ENCODE data around the gene PAK6. TPM values are rescaled to one million over a fixed set of nuclear protein-coding genes. Genes with fewer than 3 reads are reported as not detected.

Gene PAK6
- total RNA-seq, 5 donors from 2014 or later (not counting 1 experiment from before 2014, with no cell fraction given): 0.28 to 2.1 (median 1.4) TPM; not detected in 2

DNA sequence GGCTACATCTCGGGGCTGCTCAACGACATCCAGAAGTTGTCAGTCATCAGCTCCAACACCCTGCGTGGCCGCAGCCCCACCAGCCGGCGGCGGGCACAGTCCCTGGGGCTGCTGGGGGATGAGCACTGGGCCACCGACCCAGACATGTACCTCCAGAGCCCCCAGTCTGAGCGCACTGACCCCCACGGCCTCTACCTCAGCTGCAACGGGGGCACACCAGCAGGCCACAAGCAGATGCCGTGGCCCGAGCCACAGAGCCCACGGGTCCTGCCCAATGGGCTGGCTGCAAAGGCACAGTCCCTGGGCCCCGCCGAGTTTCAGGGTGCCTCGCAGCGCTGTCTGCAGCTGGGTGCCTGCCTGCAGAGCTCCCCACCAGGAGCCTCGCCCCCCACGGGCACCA lies 27.0 kb downstream of the PAK6 start:
- H3K36me3 ChIP-seq (ENCODE audit: control insufficient read depth in 2 of 2, extremely low read depth in 1 of 2, insufficient read depth in 1 of 2, low read length in 1 of 2): no peaks in the 10 kb centered on the region
- CTCF ChIA-PET: no interaction called here
- POLR2A ChIA-PET: no interaction called here
- no peaks in the 10 kb centered on the region for H3K9me3 ChIP-seq
- H3K27me3 Mint-ChIP-seq: peaks cover 0 to 3% of the 10 kb centered on the region in 2 donors
- DNase-seq (no peak), ATAC-seq (replicated peaks in 1 of 4) (no peak)
- no peak overlapping the region for H3K27ac Mint-ChIP-seq
- no peak overlapping the region for H3K4me3 ChIP-seq (ENCODE audit: control insufficient read depth in 1 of 2, extremely low read depth in 1 of 2, low read length in 1 of 2)
- no peak overlapping the region for H3K4me3 Mint-ChIP-seq
- no peak overlapping the region for H3K27ac ChIP-seq (ENCODE audit: low read length)
- peaks cover 0 to 12% of the 10 kb centered on the region in 2 experiments for H3K27me3 ChIP-seq (replicated peaks in 1 of 2; ENCODE audit: control insufficient read depth in 2 of 2, extremely low read depth in 1 of 2, insufficient read depth in 2 of 2, low read length in 1 of 2)
- no peaks in the 10 kb centered on the region for H3K4me1 Mint-ChIP-seq
- H3K9me3 Mint-ChIP-seq: no peaks in the 10 kb centered on the region
- no peaks in the 10 kb centered on the region for H3K36me3 Mint-ChIP-seq
- H3K4me1 ChIP-seq (ENCODE audit: control insufficient read depth in 1 of 2, extremely low read depth in 1 of 2, insufficient read depth in 2 of 2, low read length in 2 of 2): no peaks in the 10 kb centered on the region
- WGBS (ENCODE audit: insufficient coverage): 86% methylated on average over 20 of the region's 20 CpGs

DNA sequence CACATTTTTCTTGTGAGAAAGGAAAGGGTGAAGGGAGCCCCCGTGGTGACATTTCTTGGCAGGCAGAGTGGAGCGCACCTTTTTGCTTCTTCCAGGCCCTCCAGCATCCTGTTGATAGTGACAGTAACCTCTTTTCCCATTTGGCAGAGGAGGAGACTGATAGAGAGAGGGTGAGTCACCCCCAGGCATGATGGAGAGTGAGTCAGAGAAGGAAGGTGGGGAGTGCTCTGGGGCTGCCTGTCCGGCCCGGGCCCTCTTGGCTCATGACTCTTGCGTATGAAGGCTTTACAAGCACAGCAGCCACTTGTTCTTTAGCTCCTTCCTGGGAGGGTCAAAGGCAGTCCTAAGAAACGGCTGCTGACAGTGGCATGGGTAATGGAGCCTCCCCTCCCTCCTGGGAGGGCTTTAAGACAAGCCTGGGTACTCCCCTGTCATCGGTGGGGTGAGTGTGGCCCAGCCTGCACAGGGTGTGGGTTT lies 28.0 kb downstream of the PAK6 start:
- DNase-seq: no peak
- no peak for ATAC-seq (replicated peaks in 1 of 4)
- Histone ChIP-seq H3K4me1 (ENCODE audit: control insufficient read depth in 1 of 2, extremely low read depth in 1 of 2, insufficient read depth in 2 of 2, low read length in 2 of 2) (no peaks in the 10 kb centered on the region), H3K27me3 (replicated peaks in 1 of 2; ENCODE audit: control insufficient read depth in 2 of 2, extremely low read depth in 1 of 2, insufficient read depth in 2 of 2, low read length in 1 of 2) (peaks cover 0 to 9% of the 10 kb centered on the region in 2 experiments), H3K36me3 (ENCODE audit: control insufficient read depth in 2 of 2, extremely low read depth in 1 of 2, insufficient read depth in 1 of 2, low read length in 1 of 2) (no peaks in the 10 kb centered on the region), H3K9me3 (no peaks in the 10 kb centered on the region), H3K27ac (ENCODE audit: low read length) (no peak overlapping the region), H3K4me3 (ENCODE audit: control insufficient read depth in 1 of 2, extremely low read depth in 1 of 2, low read length in 1 of 2) (no peak overlapping the region)
- no peaks in the 10 kb centered on the region for H3K36me3 Mint-ChIP-seq
- no peak overlapping the region for H3K27ac Mint-ChIP-seq
- H3K4me3 Mint-ChIP-seq: no peak overlapping the region
- peaks cover 0 to 3% of the 10 kb centered on the region in 2 donors for H3K27me3 Mint-ChIP-seq
- no peaks in the 10 kb centered on the region for H3K9me3 Mint-ChIP-seq
- ChIA-PET CTCF (no interaction called here), POLR2A (no interaction called here)
- no peaks in the 10 kb centered on the region for H3K4me1 Mint-ChIP-seq
- 100% methylated on average over 1 of the region's 7 CpGs for WGBS (ENCODE audit: insufficient coverage)

- WGBS (ENCODE audit: insufficient coverage): 54% methylated on average over 2 of the region's 4 CpGs
- Mint-ChIP-seq H3K36me3 (no peaks in the 10 kb centered on the region), H3K4me3 (no peak overlapping the region), H3K27ac (no peak overlapping the region), H3K9me3 (no peaks in the 10 kb centered on the region), H3K27me3 (peaks cover 0 to 3% of the 10 kb centered on the region in 2 donors), H3K4me1 (no peaks in the 10 kb centered on the region)
- no peak overlapping the region for H3K27ac ChIP-seq (ENCODE audit: low read length)
- peaks cover 0 to 8% of the 10 kb centered on the region in 2 experiments for H3K27me3 ChIP-seq (replicated peaks in 1 of 2; ENCODE audit: control insufficient read depth in 2 of 2, extremely low read depth in 1 of 2, insufficient read depth in 2 of 2, low read length in 1 of 2)
- H3K4me1 ChIP-seq (ENCODE audit: control insufficient read depth in 1 of 2, extremely low read depth in 1 of 2, insufficient read depth in 2 of 2, low read length in 2 of 2): no peaks in the 10 kb centered on the region
- DNase-seq (no peak), ATAC-seq (replicated peaks in 1 of 4) (no peak)
- ChIA-PET CTCF (interaction anchor here in 1 of 2 donors (0.6 kb wide), 1 partner anchor 285 kb away, joined by 5 read pairs; no protein-coding TSS in a partner anchor), POLR2A (no interaction called here)
- H3K9me3 ChIP-seq: no peaks in the 10 kb centered on the region
- H3K36me3 ChIP-seq (ENCODE audit: control insufficient read depth in 2 of 2, extremely low read depth in 1 of 2, insufficient read depth in 1 of 2, low read length in 1 of 2): no peaks in the 10 kb centered on the region
- no peak overlapping the region for H3K4me3 ChIP-seq (ENCODE audit: control insufficient read depth in 1 of 2, extremely low read depth in 1 of 2, low read length in 1 of 2)
Observed at GRCh38 chr15:40267670-40268069, 28.8 kb downstream of the PAK6 start.

- WGBS (ENCODE audit: insufficient coverage): 86% methylated on average over 3 of the region's 4 CpGs
- Mint-ChIP-seq H3K27ac (no peak overlapping the region), H3K4me1 (no peaks in the 10 kb centered on the region), H3K9me3 (no peaks in the 10 kb centered on the region), H3K36me3 (no peaks in the 10 kb centered on the region), H3K27me3 (peaks cover 0 to 1% of the 10 kb centered on the region in 2 donors), H3K4me3 (no peak overlapping the region)
- ChIA-PET POLR2A (interaction anchor here in 1 of 2 donors (0.6 kb wide), 1 partner anchor 247 kb away, joined by 3 read pairs; no protein-coding TSS in a partner anchor), CTCF (interaction anchor here in 1 of 2 donors (0.6 kb wide), 1 partner anchor 1705 kb away, joined by 3 read pairs; no protein-coding TSS in a partner anchor)
- DNase-seq: no peak
- Histone ChIP-seq H3K4me3 (ENCODE audit: control insufficient read depth in 1 of 2, extremely low read depth in 1 of 2, low read length in 1 of 2) (no peak overlapping the region), H3K27me3 (replicated peaks in 1 of 2; ENCODE audit: control insufficient read depth in 2 of 2, extremely low read depth in 1 of 2, insufficient read depth in 2 of 2, low read length in 1 of 2) (peaks cover 0 to 14% of the 10 kb centered on the region in 2 experiments), H3K9me3 (no peaks in the 10 kb centered on the region), H3K36me3 (ENCODE audit: control insufficient read depth in 2 of 2, extremely low read depth in 1 of 2, insufficient read depth in 1 of 2, low read length in 1 of 2) (no peaks in the 10 kb centered on the region), H3K4me1 (ENCODE audit: control insufficient read depth in 1 of 2, extremely low read depth in 1 of 2, insufficient read depth in 2 of 2, low read length in 2 of 2) (peaks cover 0 to 4% of the 10 kb centered on the region in 2 experiments), H3K27ac (ENCODE audit: low read length) (no peak overlapping the region)
- no peak for ATAC-seq (replicated peaks in 1 of 4)
Observed at GRCh38 chr15:40269604-40270003, 30.7 kb downstream of the PAK6 start.

DNA sequence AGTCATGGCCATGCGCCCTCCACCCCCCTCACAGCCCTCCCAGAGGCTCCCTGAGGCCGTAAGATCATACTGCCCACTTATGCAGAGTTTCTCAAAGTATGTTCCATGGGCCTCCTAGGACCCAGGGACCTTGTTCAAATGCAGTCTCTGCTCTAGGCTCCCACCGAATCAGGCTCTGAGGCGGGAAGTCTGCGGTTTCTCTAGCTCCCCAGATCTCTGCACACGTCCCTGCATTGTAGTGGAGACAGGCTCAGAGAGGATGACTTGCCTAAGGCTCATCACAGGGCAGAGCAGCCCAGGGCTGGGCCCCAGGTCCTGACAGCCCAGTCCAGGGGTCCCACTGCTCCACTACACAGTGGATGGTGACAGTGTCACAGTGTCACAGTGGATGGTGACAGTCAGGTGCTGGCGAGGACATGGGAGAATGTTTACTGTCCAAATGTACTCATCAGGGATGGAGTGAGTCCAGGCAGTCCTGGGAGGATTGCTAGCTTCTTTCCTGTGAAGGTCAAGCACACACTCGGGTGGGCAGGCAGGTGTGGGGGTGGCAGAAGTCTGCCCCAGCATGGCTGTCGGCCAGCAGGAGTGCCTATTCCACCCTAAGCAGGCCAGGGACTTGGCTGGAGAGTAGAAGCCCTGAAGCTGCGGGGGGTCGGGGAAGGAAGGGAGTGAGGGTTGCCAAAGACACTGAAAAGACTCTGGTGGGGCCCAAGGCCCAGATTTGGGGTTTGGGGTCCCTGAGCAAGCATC lies 31.6 kb downstream of the PAK6 start:
- Mint-ChIP-seq H3K4me1 (no peaks in the 10 kb centered on the region), H3K27me3 (peaks cover 0 to 3% of the 10 kb centered on the region in 2 donors), H3K36me3 (no peaks in the 10 kb centered on the region), H3K4me3 (no peak overlapping the region), H3K27ac (no peak overlapping the region), H3K9me3 (no peaks in the 10 kb centered on the region)
- H3K36me3 ChIP-seq (ENCODE audit: control insufficient read depth in 2 of 2, extremely low read depth in 1 of 2, insufficient read depth in 1 of 2, low read length in 1 of 2): no peaks in the 10 kb centered on the region
- H3K27me3 ChIP-seq (replicated peaks in 1 of 2; ENCODE audit: control insufficient read depth in 2 of 2, extremely low read depth in 1 of 2, insufficient read depth in 2 of 2, low read length in 1 of 2): peaks cover 0 to 12% of the 10 kb centered on the region in 2 experiments
- ChIA-PET POLR2A (no interaction called here), CTCF (interaction anchor here in 1 of 2 donors (0.6 to 1.3 kb wide), 2 partner anchors 53 to 1704 kb away, joined by 3 to 4 read pairs; no protein-coding TSS in a partner anchor)
- WGBS (ENCODE audit: insufficient coverage): 73% methylated on average over 11 of the region's 11 CpGs
- H3K9me3 ChIP-seq: no peaks in the 10 kb centered on the region
- ATAC-seq (replicated peaks in 1 of 4) (peak in 2 of 4 experiments; percentile 17 to 38), DNase-seq (no peak)
- no peak overlapping the region for H3K4me3 ChIP-seq (ENCODE audit: control insufficient read depth in 1 of 2, extremely low read depth in 1 of 2, low read length in 1 of 2)
- peaks cover 0 to 7% of the 10 kb centered on the region in 2 experiments for H3K4me1 ChIP-seq (ENCODE audit: control insufficient read depth in 1 of 2, extremely low read depth in 1 of 2, insufficient read depth in 2 of 2, low read length in 2 of 2)
- no peak overlapping the region for H3K27ac ChIP-seq (ENCODE audit: low read length)

- no peaks in the 10 kb centered on the region for H3K36me3 Mint-ChIP-seq
- no peak overlapping the region for H3K4me3 ChIP-seq (ENCODE audit: control insufficient read depth in 1 of 2, extremely low read depth in 1 of 2, low read length in 1 of 2)
- peaks cover 0 to 9% of the 10 kb centered on the region in 2 experiments for H3K27me3 ChIP-seq (replicated peaks in 1 of 2; ENCODE audit: control insufficient read depth in 2 of 2, extremely low read depth in 1 of 2, insufficient read depth in 2 of 2, low read length in 1 of 2)
- no peak overlapping the region for H3K4me3 Mint-ChIP-seq
- H3K36me3 ChIP-seq (ENCODE audit: control insufficient read depth in 2 of 2, extremely low read depth in 1 of 2, insufficient read depth in 1 of 2, low read length in 1 of 2): no peaks in the 10 kb centered on the region
- H3K4me1 Mint-ChIP-seq: no peaks in the 10 kb centered on the region
- peaks cover 0 to 7% of the 10 kb centered on the region in 2 experiments for H3K4me1 ChIP-seq (ENCODE audit: control insufficient read depth in 1 of 2, extremely low read depth in 1 of 2, insufficient read depth in 2 of 2, low read length in 2 of 2)
- H3K27ac Mint-ChIP-seq: no peak overlapping the region
- ChIA-PET POLR2A (no interaction called here), CTCF (interaction anchor here (0.5 to 1.3 kb wide), 3 partner anchors 10 to 369 kb away, joined by 3 to 4 read pairs (median 4); no protein-coding TSS in a partner anchor)
- ATAC-seq (replicated peaks in 1 of 4) (no peak), DNase-seq (no peak)
- H3K27ac ChIP-seq (ENCODE audit: low read length): no peak overlapping the region
- 88% methylated on average over 24 of the region's 25 CpGs for WGBS (ENCODE audit: insufficient coverage)
- no peaks in the 10 kb centered on the region for H3K9me3 ChIP-seq
- H3K27me3 Mint-ChIP-seq: peaks cover 0 to 5% of the 10 kb centered on the region in 2 donors
- H3K9me3 Mint-ChIP-seq: no peaks in the 10 kb centered on the region
Observed at GRCh38 chr15:40271685-40272484, 33.0 kb downstream of the PAK6 start.
